HepG2 (cell line): ENCODE measurements around the gene VGF. TPM values are rescaled to one million over a fixed set of nuclear protein-coding genes. Genes with fewer than 3 reads are reported as not detected.
A peak's percentile ranks its signal among the peaks of the same experiment; 100 is the strongest.

ENCODE experiments used
- ARID3A ChIP-seq: IDR thresholded peaks from 2 replicates; pipeline ENCODE4 v1.6.1; 2012; ENCODE audit warnings: low read depth, low read length, improper control_type of control experiment
- HDAC2 ChIP-seq: sonication (generic); formaldehyde crosslinking; IDR thresholded peaks from 2 replicates; pipeline ENCODE4 v1.4.0; 2020; ENCODE audit warnings: missing genetic modification reagents
- HNRNPLL ChIP-seq: fragments of 200-400 bp; formaldehyde crosslinking; IDR thresholded peaks from 2 replicates; pipeline ENCODE4 v1.6.1; 2017; ENCODE audit warnings: mild to moderate bottlenecking, low read depth, low read length; ENCODE audit not compliant: poor library complexity, severe bottlenecking
- MXD1 ChIP-seq: sonication (generic); formaldehyde crosslinking; IDR thresholded peaks from 2 replicates; pipeline ENCODE4 v1.4.0; 2020; ENCODE audit warnings: mild to moderate bottlenecking, missing genetic modification reagents
- MXD4 ChIP-seq: IDR thresholded peaks from 2 replicates; pipeline ENCODE4 v1.6.1; 2016; ENCODE audit warnings: mild to moderate bottlenecking, missing biosample characterization, missing genetic modification reagents
- PHF21A ChIP-seq: sonication (generic); formaldehyde crosslinking; IDR thresholded peaks from 2 replicates; pipeline ENCODE4 v1.5.0; 2020; ENCODE audit warnings: mild to moderate bottlenecking, missing genetic modification reagents
- PRDM10 ChIP-seq: sonication (generic); formaldehyde crosslinking; IDR thresholded peaks from 2 replicates; pipeline ENCODE4 v1.4.0; 2020; ENCODE audit warnings: low read depth, missing genetic modification reagents
- RARA ChIP-seq: IDR thresholded peaks from 2 replicates; pipeline ENCODE4 v1.6.1; 2016; ENCODE audit warnings: missing genetic modification reagents, missing compliant biosample characterization
- RCOR2 ChIP-seq: IDR thresholded peaks from 2 replicates; pipeline ENCODE4 v1.6.1; 2016; ENCODE audit warnings: missing biosample characterization, missing genetic modification reagents
- RXRA ChIP-seq: sonication (generic); formaldehyde crosslinking; IDR thresholded peaks from 2 replicates; pipeline ENCODE4 v1.5.1; 2020; ENCODE audit warnings: missing genetic modification reagents
- SNAPC2 ChIP-seq: sonication (generic); formaldehyde crosslinking; IDR thresholded peaks from 2 replicates; pipeline ENCODE4 v1.8.1; 2022; ENCODE audit warnings: mild to moderate bottlenecking, missing genetic modification reagents
- TEF ChIP-seq: sonication (generic); formaldehyde crosslinking; IDR thresholded peaks from 2 replicates; pipeline ENCODE4 v1.5.0; 2020; ENCODE audit warnings: missing genetic modification reagents
- TSC22D2 ChIP-seq: sonication (generic); formaldehyde crosslinking; IDR thresholded peaks from 2 replicates; pipeline ENCODE4 v1.5.1; 2020; ENCODE audit warnings: missing genetic modification reagents, mild to moderate bottlenecking, borderline replicate concordance
- ZIK1 ChIP-seq: sonication (generic); formaldehyde crosslinking; IDR thresholded peaks from 2 replicates; pipeline ENCODE4 v1.5.0; 2020; ENCODE audit warnings: mild to moderate bottlenecking, low read depth, missing genetic modification reagents, borderline replicate concordance
- ZMYM4 ChIP-seq: sonication (generic); formaldehyde crosslinking; IDR thresholded peaks from 2 replicates; pipeline ENCODE4 v1.8.1; 2023; ENCODE audit warnings: mild to moderate bottlenecking, missing genetic modification reagents
- ZNF263 ChIP-seq: sonication (generic); formaldehyde crosslinking; IDR thresholded peaks from 2 replicates; pipeline ENCODE4 v1.4.0; 2020; ENCODE audit warnings: missing genetic modification reagents
- ZNF30 ChIP-seq: sonication (generic); formaldehyde crosslinking; IDR thresholded peaks from 2 replicates; pipeline ENCODE4 v1.5.0; 2020; ENCODE audit warnings: mild to moderate bottlenecking, missing genetic modification reagents
- ZNF639 ChIP-seq: conservative IDR thresholded peaks from 2 replicates; pipeline ENCODE4 v1.6.1; 2018; ENCODE audit warnings: missing genetic modification reagents
- ZNF652 ChIP-seq: IDR thresholded peaks from 2 replicates; pipeline ENCODE4 v1.6.1; 2016; ENCODE audit warnings: low read depth, borderline replicate concordance
- ZNF713 ChIP-seq: sonication (generic); formaldehyde crosslinking; IDR thresholded peaks from 2 replicates; pipeline ENCODE4 v1.4.0; 2020; ENCODE audit warnings: mild to moderate bottlenecking, missing genetic modification reagents
- ZNF775 ChIP-seq: sonication (generic); formaldehyde crosslinking; IDR thresholded peaks from 2 replicates; pipeline ENCODE4 v1.4.0; 2020; ENCODE audit warnings: missing genetic modification reagents, mild to moderate bottlenecking, moderate library complexity, borderline replicate concordance
- polyA plus RNA-seq, 8 experiments: library from polyadenylated mRNA; depleted of rRNA in 3 of 8; stranded (reverse) in 7 of 8; unstranded in 1 of 8; fragments of >200 nt; fragmentation: Illumina TruSeq in 4 of 8; extraction: Trizol in 4 of 8; gene quantifications; 2 replicates each; pipeline versions ENCODE4 v1.2.1 to v1.2.3, GENCODE V29; 2011 to 2016; ENCODE audit warnings: low read depth in 4 of 8, missing spikeins in 1 of 8, mixed read lengths in 1 of 8; ENCODE audit not compliant: insufficient read depth in 1 of 8
- total RNA-seq, 5 experiments: library from RNA; depleted of rRNA; stranded (reverse); fragments of >200 nt; fragmentation: Illumina TruSeq; extraction: Trizol; gene quantifications; 2 replicates each; pipeline ENCODE4 v1.2.3, GENCODE V29; 2016; ENCODE audit warnings: low read depth in 1 of 5

The VGF gene
- total and polyA plus RNA-seq, 2 of the 13 experiments (the other 11 are each of a cell fraction or from before 2014, with no cell fraction given): 0.12 to 0.46 TPM

DNA sequence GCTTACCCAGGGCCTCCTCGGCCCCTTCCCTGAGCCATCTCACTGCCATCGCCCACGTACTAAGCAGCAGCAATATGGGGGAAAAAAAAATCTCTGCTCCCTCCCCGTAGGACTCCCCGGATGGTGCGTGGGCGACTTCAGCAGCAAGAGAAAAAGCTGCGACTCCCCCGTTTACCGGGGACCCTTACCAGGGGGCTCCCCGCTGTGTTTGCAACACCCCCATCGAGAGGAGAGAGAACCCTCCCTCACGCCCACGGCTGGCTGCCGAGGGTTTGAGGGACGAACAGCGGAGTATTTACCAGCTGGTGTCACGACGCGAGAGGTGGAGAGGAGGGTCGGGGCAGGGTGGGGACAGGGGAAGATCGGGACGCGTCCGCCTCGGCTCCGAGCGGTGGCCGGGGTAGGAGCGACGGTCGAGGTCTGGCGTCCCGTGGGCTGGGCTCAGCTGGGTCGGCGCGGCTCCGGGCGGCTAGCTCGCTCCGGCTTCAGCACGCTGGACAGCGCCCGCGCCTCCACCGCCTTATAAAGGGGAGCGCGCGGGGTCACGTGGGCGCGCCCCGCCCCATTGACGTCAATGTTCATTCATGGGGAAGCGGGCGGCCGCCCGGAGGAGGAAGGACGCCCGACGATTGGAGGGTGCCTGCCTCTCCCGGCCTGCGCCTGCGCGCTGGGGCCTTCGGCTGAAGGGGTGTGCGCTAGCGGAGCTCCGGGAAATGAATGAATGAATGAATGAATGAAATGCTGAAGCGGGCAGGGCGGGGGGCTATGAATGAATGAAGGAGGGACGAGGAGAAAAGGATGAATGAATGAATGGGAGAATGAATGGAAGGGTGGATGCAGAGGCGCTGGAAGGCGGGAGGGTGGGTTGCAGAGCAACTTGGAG, at the start of gene VGF (continued):
- TF ChIP-seq TSC22D2 (CRISPR knock-in tag) (peak; percentile 100), ZNF775 (CRISPR knock-in tag) (no peak), TEF (peak; percentile 95), SNAPC2 (CRISPR knock-in tag) (peak; percentile 92), PHF21A (peak; percentile 90), MXD1 (CRISPR knock-in tag) (peak; percentile 99), ZNF639 (CRISPR knock-in tag) (peak; percentile 89; the same call in 1 of the 2 replicates), ZMYM4 (peak; percentile 95), ZNF652 (peak; percentile 40; the same call in 1 of the 2 replicates), RARA (CRISPR knock-in tag) (peak; percentile 80), RXRA (CRISPR knock-in tag) (peak; percentile 89), HDAC2 (CRISPR knock-in tag) (peak; percentile 94), HNRNPLL (peak; percentile 46), ZNF263 (CRISPR knock-in tag) (peak; percentile 84), MXD4 (CRISPR knock-in tag) (peak; percentile 98), RCOR2 (0 out of 2 replicates have a peak, but pooled peaks have one; percentile 48), ZNF30 (peak; percentile 93), PRDM10 (CRISPR knock-in tag) (peak; percentile 71; the same call in 1 of the 2 replicates), ZNF713 (no peak), ARID3A (no peak), ZIK1 (CRISPR knock-in tag) (peak; percentile 98)
